Suprapubic skin (tissue), 4 donors: ENCODE measurements around the gene FCRL6. TPM values are rescaled to one million over a fixed set of nuclear protein-coding genes. Genes with fewer than 3 reads are reported as not detected.
A peak's percentile ranks its signal among the peaks of the same experiment; 100 is the strongest.

Experiments
- DNase-seq, 2 donors: peaks; one replicate each; pipeline ENCODE4 v3.0.0-alpha.2; 2019; ENCODE audit warnings: low spot score in 2 of 2
- H3K27ac ChIP-seq: fragments of 200-600 bp; sonication (generic); one replicate; pipeline ENCODE4 v1.5.1; 2019
- H3K27me3 ChIP-seq: fragments of 200-600 bp; sonication (generic); one replicate; pipeline ENCODE4 v1.5.1; 2019
- H3K36me3 ChIP-seq: fragments of 200-600 bp; sonication (generic); one replicate; pipeline ENCODE4 v1.5.1; 2019
- H3K4me1 ChIP-seq: fragments of 200-600 bp; sonication (generic); one replicate; pipeline ENCODE4 v1.5.1; 2019
- H3K4me3 ChIP-seq: fragments of 200-600 bp; sonication (generic); one replicate; pipeline ENCODE4 v1.5.1; 2019; ENCODE audit warnings: mild to moderate bottlenecking
- H3K9me3 ChIP-seq: fragments of 200-600 bp; sonication (generic); one replicate; pipeline ENCODE4 v1.5.1; 2019
- CTCF ChIP-seq, 2 donors: fragments of 200-600 bp in 1 of 2; fragments of 450-650 bp in 1 of 2; sonication (generic) in 1 of 2; IDR thresholded peaks; one replicate each; pipeline ENCODE4 v1.5.1; 2016 to 2019; ENCODE audit warnings: antibody characterized with exemption in 2 of 2, mild to moderate bottlenecking in 1 of 2, moderate library complexity in 1 of 2
- EP300 ChIP-seq: sonication (generic); formaldehyde crosslinking; IDR thresholded peaks from one replicate; pipeline ENCODE4 v1.6.1; 2017; ENCODE audit warnings: antibody characterized with exemption
- POLR2A ChIP-seq, 2 donors: fragments of 450-650 bp; IDR thresholded peaks; one replicate each; pipeline ENCODE4 v1.6.1; 2017; ENCODE audit warnings: antibody characterized with exemption in 2 of 2, mild to moderate bottlenecking in 2 of 2, moderate library complexity in 2 of 2
- POLR2AphosphoS5 ChIP-seq, 3 donors: sonication (generic); formaldehyde crosslinking; IDR thresholded peaks; one replicate each; pipeline ENCODE4 v1.6.1; 2017; ENCODE audit warnings: antibody characterized with exemption in 3 of 3
- WGBS: methylation state at CpG from one replicate; pipeline ENCODE4 v1.1.5; 2018; 5-methylcytosine and 5-hydroxymethylcytosine counted together
- total RNA-seq, 4 donors: library from RNA; depleted of rRNA; stranded (reverse); fragments of >200 nt; gene quantifications; one replicate each; pipeline ENCODE4 v1.1.0, GENCODE V29; 2016

The FCRL6 gene
- total RNA-seq, 4 donors from 2014 or later = 0.49 TPM; not detected in 3

- DNase-seq = no peak
- H3K36me3 ChIP-seq = no peaks in the 10 kb centered on the region
- H3K27ac ChIP-seq = peak overlapping the region; percentile 61
- H3K4me3 ChIP-seq = no peak overlapping the region
- peaks cover 28% of the 10 kb centered on the region for H3K4me1 ChIP-seq
- WGBS = 45% methylated on average over 2 of the region's 2 CpGs
- TF ChIP-seq POLR2A (IDR thresholded peaks at IDR 0.05) (no peak), POLR2AphosphoS5 (IDR thresholded peaks at IDR 0.05) (peak in 1 of 3 donors; percentile 62)
- H3K27me3 ChIP-seq = no peaks in the 10 kb centered on the region
- H3K9me3 ChIP-seq = no peaks in the 10 kb centered on the region
Observed at GRCh38 chr1:159779403-159779851, 22.7 kb upstream of the FCRL6 start.

DNA sequence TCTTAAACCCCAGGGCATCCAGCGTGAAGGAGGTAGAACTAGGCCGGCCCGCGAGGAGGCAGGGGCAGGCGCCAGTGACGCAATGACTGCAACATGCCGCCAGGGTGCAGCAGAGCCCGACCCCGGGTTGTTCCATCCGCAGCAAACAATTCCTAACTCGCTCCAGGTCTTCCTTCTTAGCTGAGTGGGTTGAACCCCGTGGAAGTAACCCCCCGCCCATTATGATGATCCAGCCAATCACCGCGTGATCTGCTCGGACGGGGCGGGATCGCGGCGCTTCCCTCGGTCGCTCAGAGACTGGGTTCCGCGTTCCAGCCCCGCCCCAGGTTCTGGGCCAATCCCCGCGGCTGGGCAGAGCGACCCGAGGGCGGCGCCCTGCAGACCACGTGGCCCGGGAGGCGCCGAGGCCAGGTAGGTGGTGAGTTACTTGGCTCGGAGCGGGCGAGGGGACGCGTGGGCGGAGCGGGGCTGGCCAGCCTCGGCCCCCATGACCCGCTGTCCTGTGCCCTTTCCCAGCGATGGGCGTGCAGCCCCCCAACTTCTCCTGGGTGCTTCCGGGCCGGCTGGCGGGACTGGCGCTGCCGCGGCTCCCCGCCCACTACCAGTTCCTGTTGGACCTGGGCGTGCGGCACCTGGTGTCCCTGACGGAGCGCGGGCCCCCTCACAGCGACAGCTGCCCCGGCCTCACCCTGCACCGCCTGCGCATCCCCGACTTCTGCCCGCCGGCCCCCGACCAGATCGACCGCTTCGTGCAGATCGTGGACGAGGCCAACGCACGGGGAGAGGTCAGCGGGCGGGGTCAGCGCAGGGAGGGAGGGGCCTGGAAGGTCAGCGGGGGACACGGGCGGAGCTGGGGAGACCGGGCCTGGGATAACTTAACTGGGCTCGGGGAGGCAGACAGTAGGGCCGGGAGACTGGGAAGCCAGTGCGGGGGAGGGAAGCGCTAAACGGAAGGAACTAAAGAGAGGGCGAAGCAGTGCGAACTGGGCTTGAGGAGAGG is 21.3 kb upstream of the FCRL6 start, which contains the start of gene DUSP23:
Gene DUSP23 (plus strand): TSS at position 380 of the 1,000 bp plus-strand sequence. CDS start 139 bp downstream, at position 519.
- Histone ChIP-seq H3K27me3 (no peaks in the 10 kb centered on the region), H3K4me3 (peak within 1 kb of the TSS; percentile 83), H3K4me1 (peaks cover 28% of the 10 kb centered on the region), H3K9me3 (no peaks in the 10 kb centered on the region), H3K36me3 (no peaks in the 10 kb centered on the region), H3K27ac (peak within 1 kb of the TSS; percentile 78)
- DNase-seq = peak; percentile 99
- peak in 1 of 3 donors; percentile 76 for TF ChIP-seq POLR2AphosphoS5 (IDR thresholded peaks at IDR 0.05)
- TF ChIP-seq EP300 = no peak
- peak; percentile 96 for TF ChIP-seq CTCF (IDR thresholded peaks at IDR 0.05)
- WGBS = under 1% methylated on average over 24 of the region's 88 CpGs

GRCh38 chr1:159781992-159782391 is 20.2 kb upstream of the FCRL6 start:
- H3K27ac ChIP-seq = peak overlapping the region; percentile 78
- TF ChIP-seq POLR2AphosphoS5 (IDR thresholded peaks at IDR 0.05) (no peak), POLR2A (IDR thresholded peaks at IDR 0.05) (no peak), CTCF (IDR thresholded peaks at IDR 0.05) (no peak), EP300 (no peak)
- no peaks in the 10 kb centered on the region for H3K36me3 ChIP-seq
- no peak for DNase-seq
- no peaks in the 10 kb centered on the region for H3K27me3 ChIP-seq
- H3K9me3 ChIP-seq = no peaks in the 10 kb centered on the region
- peaks cover 35% of the 10 kb centered on the region for H3K4me1 ChIP-seq
- peak overlapping the region; percentile 83 for H3K4me3 ChIP-seq
- 96% methylated on average over 12 of the region's 12 CpGs for WGBS

DNA sequence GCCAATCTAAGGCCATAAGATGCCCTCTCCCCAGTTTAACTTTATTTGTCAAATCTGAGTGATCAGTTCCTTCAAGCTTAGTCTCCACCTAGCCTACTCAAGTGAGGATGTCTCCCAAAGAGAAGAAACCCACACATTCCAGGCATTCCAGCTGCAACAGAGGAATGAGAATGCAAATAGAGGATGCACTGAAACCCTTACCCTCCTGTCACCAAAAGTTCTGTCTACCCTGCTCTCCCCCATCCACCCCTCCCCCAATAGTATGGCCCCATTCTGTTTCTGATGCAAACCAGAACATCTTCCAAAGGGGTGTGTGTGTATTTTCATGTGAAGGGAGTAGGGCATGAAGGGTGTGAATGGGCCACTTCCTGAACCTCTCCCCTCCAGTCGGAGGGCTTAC is 18.4 kb upstream of the FCRL6 start:
- Histone ChIP-seq H3K4me1 (peaks cover 42% of the 10 kb centered on the region), H3K27me3 (no peaks in the 10 kb centered on the region), H3K36me3 (no peaks in the 10 kb centered on the region), H3K9me3 (no peaks in the 10 kb centered on the region), H3K4me3 (no peak overlapping the region), H3K27ac (no peak overlapping the region)
- no peak for TF ChIP-seq EP300
- TF ChIP-seq CTCF (IDR thresholded peaks at IDR 0.05) = no peak
- 100% methylated on average over 1 of the region's 1 CpG for WGBS
- no peak for DNase-seq

DNA sequence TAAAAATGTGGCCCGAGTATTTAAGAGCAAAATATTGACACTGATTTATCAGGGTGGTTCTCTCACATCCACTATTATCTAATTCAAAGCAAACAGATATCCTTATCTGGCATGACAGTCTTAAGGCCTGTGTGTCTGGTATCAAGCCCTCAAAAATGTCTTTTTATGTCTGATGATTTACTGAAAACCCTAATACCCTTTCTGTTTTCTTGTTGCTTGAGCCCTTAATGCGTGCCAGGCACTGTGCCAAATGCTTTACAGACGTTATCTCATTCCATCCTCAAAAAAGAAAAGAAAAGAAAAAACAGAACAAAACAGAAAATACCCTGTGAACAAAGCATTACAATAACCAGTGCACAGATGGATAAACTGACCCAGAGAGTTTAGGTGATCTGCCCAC is 15.7 kb upstream of the FCRL6 start:
- Histone ChIP-seq H3K4me3 (no peak overlapping the region), H3K27me3 (no peaks in the 10 kb centered on the region), H3K9me3 (no peaks in the 10 kb centered on the region), H3K4me1 (peaks cover 25% of the 10 kb centered on the region), H3K27ac (no peak overlapping the region), H3K36me3 (no peaks in the 10 kb centered on the region)
- TF ChIP-seq CTCF (IDR thresholded peaks at IDR 0.05) (no peak), EP300 (no peak), POLR2AphosphoS5 (IDR thresholded peaks at IDR 0.05) (no peak), POLR2A (IDR thresholded peaks at IDR 0.05) (no peak)
- WGBS = 28% methylated on average over 3 of the region's 3 CpGs
- no peak for DNase-seq
